H1 (cell line): ENCODE results near the gene FAR2. TPM values are rescaled to one million over a fixed set of nuclear protein-coding genes. Genes with fewer than 3 reads are reported as not detected.

Source experiments
- CTCF ChIA-PET: fragments of 300-600 bp; sonication (Branson Sonifier 250); formaldehyde crosslinking; loops from one replicate; lab custom pipeline; 2021; ENCODE audit not compliant: partially characterized antibody; lab: Charles Lee
- POLR2A ChIA-PET: fragments of 300-600 bp; sonication (Branson Sonifier 250); formaldehyde crosslinking; loops from one replicate; lab custom pipeline; 2021; ENCODE audit warnings: inconsistent platforms; ENCODE audit not compliant: partially characterized antibody; lab: Charles Lee
- DNase-seq, 2 experiments: peaks; one replicate each; pipeline versions ENCODE4 v3.0.0 to v3.0.0-alpha.2; 2010 to 2022; ENCODE audit warnings: low spot score in 2 of 2, low read depth in 1 of 2, mixed read lengths in 1 of 2
- FAIRE-seq: peaks from 2 replicates; lab custom pipeline; 2011; peaks lifted over from hg19 to GRCh38; lab: Jason Lieb, UNC
- H2AFZ ChIP-seq: 2 replicates; pipeline ENCODE4 v1.8.1; 2012; ENCODE audit warnings: low read length, inconsistent platforms
- H2AK5ac ChIP-seq: 2 replicates; pipeline ENCODE4 v1.6.1; 2013; ENCODE audit warnings: low read depth, low read length
- H2BK120ac ChIP-seq: replicated peaks from 2 replicates; pipeline ENCODE3; 2013; ENCODE audit warnings: low read depth, low read length, inconsistent platforms
- H2BK12ac ChIP-seq: 2 replicates; pipeline ENCODE4 v1.6.1; 2013; ENCODE audit warnings: low read depth, low read length
- H2BK15ac ChIP-seq: 2 replicates; pipeline ENCODE4 v1.6.1; 2013; ENCODE audit warnings: low read length
- H2BK20ac ChIP-seq: 2 replicates; pipeline ENCODE4 v1.6.1; 2013; ENCODE audit warnings: low read length
- H2BK5ac ChIP-seq: 2 replicates; pipeline ENCODE4 v1.6.1; 2013; ENCODE audit warnings: low read depth, low read length
- H3K14ac ChIP-seq: 2 replicates; pipeline ENCODE4 v1.6.1; 2013; ENCODE audit warnings: inconsistent platforms; ENCODE audit not compliant: insufficient read length
- H3K18ac ChIP-seq: 2 replicates; pipeline ENCODE4 v1.6.1; 2013; ENCODE audit warnings: low read length; ENCODE audit errors: extremely low read depth
- H3K23ac ChIP-seq: 2 replicates; pipeline ENCODE4 v1.6.1; 2013; ENCODE audit warnings: inconsistent platforms; ENCODE audit not compliant: insufficient read length
- H3K23me2 ChIP-seq: 2 replicates; pipeline ENCODE4 v1.6.1; 2013; ENCODE audit warnings: low read depth, low read length
- H3K27ac ChIP-seq: 2 replicates; pipeline ENCODE4 v1.6.1; 2011; ENCODE audit warnings: low read depth, low read length, inconsistent platforms
- H3K27me3 ChIP-seq, 4 experiments: replicated peaks in 1 of 4; 1 replicate in 1 of 4; 2 replicates in 3 of 4; pipeline versions ENCODE4 v1.6.1 to v1.8.1; 2011 to 2013; ENCODE audit warnings: low read length in 3 of 4, mild to moderate bottlenecking in 3 of 4, inconsistent platforms in 2 of 4, mixed read lengths in 2 of 4, moderate library complexity in 1 of 4; ENCODE audit not compliant: control insufficient read depth in 3 of 4, insufficient read depth in 3 of 4; ENCODE audit errors: extremely low read depth in 1 of 4
- H3K36me3 ChIP-seq, 4 experiments: 2 replicates each; pipeline versions ENCODE4 v1.6.1 to v1.8.1; 2011 to 2013; ENCODE audit warnings: mild to moderate bottlenecking in 4 of 4, low read length in 3 of 4, moderate library complexity in 2 of 4, control low read depth in 1 of 4, inconsistent platforms in 1 of 4; ENCODE audit not compliant: insufficient read depth in 4 of 4, control insufficient read depth in 2 of 4
- H3K4ac ChIP-seq: replicated peaks from 2 replicates; pipeline ENCODE3; 2013; ENCODE audit warnings: low read length, low read depth, mixed read lengths, inconsistent platforms; ENCODE audit not compliant: insufficient read length
- H3K4me1 ChIP-seq, 4 experiments: replicated peaks in 1 of 4; 1 replicate in 1 of 4; 2 replicates in 3 of 4; pipeline versions ENCODE4 v1.6.1 to v1.8.1; 2011 to 2013; ENCODE audit warnings: low read length in 3 of 4, inconsistent platforms in 2 of 4, mixed read lengths in 1 of 4; ENCODE audit not compliant: insufficient read depth in 4 of 4, control insufficient read depth in 3 of 4
- H3K4me2 ChIP-seq, 2 experiments: 2 replicates each; pipeline versions ENCODE4 v1.6.1 to v1.8.1; 2011 to 2013; ENCODE audit warnings: low read depth in 2 of 2, low read length in 2 of 2, control low read depth in 1 of 2, inconsistent platforms in 1 of 2, mild to moderate bottlenecking in 1 of 2; ENCODE audit not compliant: insufficient read depth in 1 of 2
- H3K4me3 ChIP-seq, 4 experiments: fragments of 200-600, 300-600 bp in 1 of 4; sonication (generic), shearing (Covaris generic), sonication (Bioruptor Twin) in 1 of 4; 2 replicates each; pipeline versions ENCODE4 v1.5.1 to v1.8.1; 2011 to 2016; ENCODE audit warnings: low read length in 4 of 4, low read depth in 3 of 4, control low read depth in 2 of 4, inconsistent platforms in 2 of 4, mild to moderate bottlenecking in 2 of 4, mixed read lengths in 1 of 4, moderate library complexity in 1 of 4; ENCODE audit not compliant: insufficient read depth in 2 of 4; ENCODE audit errors: extremely low read depth in 1 of 4
- H3K56ac ChIP-seq: replicated peaks from 2 replicates; pipeline ENCODE3; 2013; ENCODE audit warnings: low read depth, mild to moderate bottlenecking, mixed read lengths, low read length, inconsistent platforms; ENCODE audit not compliant: insufficient read length
- H3K79me1 ChIP-seq: 2 replicates; pipeline ENCODE4 v1.6.1; 2013; ENCODE audit warnings: low read depth, low read length, control low read depth
- H3K79me2 ChIP-seq, 2 experiments: 2 replicates each; pipeline versions ENCODE4 v1.6.1 to v1.8.1; 2012 to 2013; ENCODE audit warnings: low read length in 2 of 2, mild to moderate bottlenecking in 2 of 2, inconsistent platforms in 1 of 2; ENCODE audit not compliant: insufficient read depth in 2 of 2, control insufficient read depth in 1 of 2
- H3K9ac ChIP-seq, 4 experiments: replicated peaks in 1 of 4; 1 replicate in 1 of 4; 2 replicates in 3 of 4; pipeline versions ENCODE4 v1.6.1 to v1.8.1; 2011 to 2013; ENCODE audit warnings: low read depth in 3 of 4, low read length in 3 of 4, control low read depth in 2 of 4, mild to moderate bottlenecking in 2 of 4, moderate library complexity in 2 of 4, inconsistent platforms in 1 of 4; ENCODE audit errors: extremely low read depth in 1 of 4
- H3K9me3 ChIP-seq, 2 experiments: 2 replicates each; pipeline versions ENCODE4 v1.6.1 to v1.8.1; 2012 to 2013; ENCODE audit warnings: mild to moderate bottlenecking in 2 of 2, moderate library complexity in 2 of 2, control low read depth in 1 of 2, inconsistent platforms in 1 of 2, low read depth in 1 of 2, low read length in 1 of 2, mixed read lengths in 1 of 2; ENCODE audit not compliant: insufficient read depth in 2 of 2
- H4K20me1 ChIP-seq, 2 experiments: replicated peaks in 1 of 2; 2 replicates each; pipeline versions ENCODE3 to v1.8.1; 2011 to 2013; ENCODE audit warnings: inconsistent platforms in 2 of 2, low read length in 2 of 2, mild to moderate bottlenecking in 1 of 2; ENCODE audit not compliant: insufficient read depth in 2 of 2, control insufficient read depth in 1 of 2
- H4K5ac ChIP-seq: 2 replicates; pipeline ENCODE4 v1.6.1; 2013; ENCODE audit warnings: low read length, low read depth, mixed read lengths, inconsistent platforms; ENCODE audit not compliant: insufficient read length
- H4K8ac ChIP-seq: 2 replicates; pipeline ENCODE4 v1.8.0; 2013; ENCODE audit warnings: mild to moderate bottlenecking, moderate library complexity, low read length, inconsistent platforms; ENCODE audit not compliant: insufficient read depth; ENCODE audit errors: extremely low read depth
- H4K91ac ChIP-seq: replicated peaks from 2 replicates; pipeline ENCODE3; 2013; ENCODE audit warnings: low read length, mixed read lengths, inconsistent platforms; ENCODE audit not compliant: insufficient read length
- ASH2L ChIP-seq: fragments of 200-600, 300-600 bp; sonication (generic); IDR thresholded peaks from one replicate; pipeline ENCODE4 v1.7.1; 2017; ENCODE audit warnings: low read length
- CBX5 ChIP-seq: fragments of 300-800, 300-1000 bp; sonication (generic); IDR thresholded peaks from 2 replicates; pipeline ENCODE4 v1.7.1; 2016; ENCODE audit warnings: antibody characterized with exemption, low read length, low read depth
- CBX8 ChIP-seq: fragments of 300-800, 300-1000 bp; sonication (generic); IDR thresholded peaks from 2 replicates; pipeline ENCODE4 v1.7.1; 2016; ENCODE audit warnings: low read depth, low read length, borderline replicate concordance
- EP300 ChIP-seq, 2 experiments: IDR thresholded peaks; 1 replicate in 1 of 2; 2 replicates in 1 of 2; pipeline ENCODE4 v1.6.1; 2011 to 2012; ENCODE audit warnings: low read depth in 2 of 2, low read length in 2 of 2, mild to moderate bottlenecking in 2 of 2, borderline replicate concordance in 1 of 2, inconsistent platforms in 1 of 2, moderate library complexity in 1 of 2
- GABPA ChIP-seq: IDR thresholded peaks from 2 replicates; pipeline ENCODE4 v1.6.1; 2011; ENCODE audit warnings: mild to moderate bottlenecking, low read length, moderate library complexity, borderline replicate concordance; ENCODE audit not compliant: insufficient read depth
- KDM5A ChIP-seq: fragments of 200-600 bp; IDR thresholded peaks from 2 replicates; pipeline ENCODE4 v1.7.1; 2012; ENCODE audit warnings: mild to moderate bottlenecking, low read length, inconsistent platforms, mixed read lengths
- PHF8 ChIP-seq: fragments of 200-600 bp; sonication (generic); conservative IDR thresholded peaks from 2 replicates; pipeline ENCODE4 v1.7.1; 2012; ENCODE audit warnings: low read depth, mild to moderate bottlenecking, inconsistent platforms, low read length, moderate library complexity
- RXRA ChIP-seq: IDR thresholded peaks from 2 replicates; pipeline ENCODE4 v1.6.1; 2011; ENCODE audit warnings: low read depth, mild to moderate bottlenecking, low read length, moderate library complexity; ENCODE audit not compliant: insufficient read depth
- SIN3A ChIP-seq, 2 experiments: IDR thresholded peaks in 1 of 2; conservative IDR thresholded peaks in 1 of 2; 2 replicates each; pipeline ENCODE4 v1.6.1; 2011 to 2012; ENCODE audit warnings: low read length in 2 of 2, improper control_type of control experiment in 1 of 2, low read depth in 1 of 2, mild to moderate bottlenecking in 1 of 2
- SIRT6 ChIP-seq: IDR thresholded peaks from one replicate; pipeline ENCODE4 v1.7.1; 2012; ENCODE audit warnings: low read length, inconsistent platforms
- SP2 ChIP-seq: IDR thresholded peaks from 2 replicates; pipeline ENCODE4 v1.6.1; 2012; ENCODE audit warnings: mild to moderate bottlenecking, low read length, inconsistent platforms
- YY1 ChIP-seq: IDR thresholded peaks from 2 replicates; pipeline ENCODE4 v1.6.1; 2011; ENCODE audit warnings: low read depth, mild to moderate bottlenecking, low read length
- WGBS, 2 experiments: shearing (Covaris generic) in 1 of 2; methylation state at CpG; one replicate each; pipeline versions ENCODE4 v1.1.6 to v1.1.7; 2013 to 2015; ENCODE audit warnings: low lambda C conversion rate in 2 of 2, mixed read lengths in 2 of 2, inconsistent platforms in 1 of 2, low coverage in 1 of 2, missing lambda C conversion rate in 1 of 2; ENCODE audit not compliant: insufficient replicate concordance in 2 of 2, insufficient coverage in 1 of 2, insufficient read length in 1 of 2; ENCODE audit errors: extremely low coverage in 1 of 2, missing lambda C conversion rate in 1 of 2; 5-methylcytosine and 5-hydroxymethylcytosine counted together
- polyA plus RNA-seq, 7 experiments: library from polyadenylated mRNA; depleted of rRNA in 3 of 7; stranded (reverse) in 5 of 7; unstranded in 2 of 7; fragments of >200 nt in 5 of 7; fragments of 200-250 nt in 2 of 7; gene quantifications; 1 replicate in 5 of 7; 2 replicates in 1 of 7; 4 replicates in 1 of 7; pipeline versions ENCODE4 v1.2.1 to v1.2.3, GENCODE V29; 2011 to 2013; ENCODE audit warnings: missing spikeins in 2 of 7, mixed read lengths in 2 of 7
- total RNA-seq: library from RNA; stranded (reverse); fragmentation: NEBNext Ultra II Directional; extraction: Animal tissue kit (Norgen Biotek cat#: 25700); gene quantifications from 2 replicates; pipeline ENCODE4 v1.2.1, GENCODE V29; 2021

The FAR2 gene
- total and polyA plus RNA-seq, 2 of the 8 experiments (the other 6 are each of a cell fraction or from before 2014, with no cell fraction given) = 24.0 to 24.1 TPM

GRCh38 chr12:29333178-29333577, 184.1 kb downstream of the FAR2 start:
- no peak overlapping the region for H2BK5ac ChIP-seq
- no peak overlapping the region for H4K5ac ChIP-seq
- CTCF ChIA-PET = no interaction called here
- no peak overlapping the region for H2AK5ac ChIP-seq
- 0% methylated on average over 1 of the region's 1 CpG; no CpG with 5 or more reads in 1 of the 2 experiments for WGBS, 2 experiments
- no peak overlapping the region for H3K23ac ChIP-seq
- H3K4me3 ChIP-seq = no peak overlapping the region
- H3K56ac ChIP-seq = no peak overlapping the region
- no peak overlapping the region for H4K91ac ChIP-seq
- no peak overlapping the region for H3K4ac ChIP-seq
- DNase-seq = no peak
- H3K23me2 ChIP-seq = no peaks in the 10 kb centered on the region
- H3K79me1 ChIP-seq = no peaks in the 10 kb centered on the region
- POLR2A ChIA-PET = interaction anchor here (1.0 kb wide), 1 partner anchor 14 kb away, joined by 3 read pairs; no protein-coding TSS in a partner anchor
- no peak overlapping the region for H3K18ac ChIP-seq
- no peak overlapping the region for H2BK120ac ChIP-seq
- H2AFZ ChIP-seq = no peak overlapping the region
- H2BK12ac ChIP-seq = no peak overlapping the region
- H4K20me1 ChIP-seq = no peaks in the 10 kb centered on the region
- H2BK20ac ChIP-seq = no peak overlapping the region
- H4K8ac ChIP-seq = no peak overlapping the region
- H3K9me3 ChIP-seq = no peaks in the 10 kb centered on the region
- H3K36me3 ChIP-seq = peaks cover 0 to 3% (median 0%) of the 10 kb centered on the region in 4 experiments; a peak in 1 of 8 replicates
- H3K4me1 ChIP-seq = no peaks in the 10 kb centered on the region
- H2BK15ac ChIP-seq = no peak overlapping the region
- no peak overlapping the region for H3K9ac ChIP-seq
- no peak for FAIRE-seq
- no peak overlapping the region for H3K14ac ChIP-seq
- no peak for TF ChIP-seq YY1
- TF ChIP-seq CBX8 = no peak
- no peak for TF ChIP-seq CBX5
- TF ChIP-seq GABPA = no peak
- no peak for TF ChIP-seq KDM5A
- TF ChIP-seq PHF8 = no peak
- no peak for TF ChIP-seq RXRA
- TF ChIP-seq SP2 = no peak
- TF ChIP-seq ASH2L = no peak
- TF ChIP-seq SIN3A (conservative IDR thresholded peaks at IDR 0.05 in 1 of 2, IDR thresholded peaks at IDR 0.05 in 1 of 2; ENCODE audit: low read depth in 1 of 2, low read length in 2 of 2) = no peak
- no peak for TF ChIP-seq EP300 (IDR thresholded peaks at IDR 0.05; ENCODE audit: borderline replicate concordance in 1 of 2, low read depth in 2 of 2, low read length in 2 of 2)
- no peak for TF ChIP-seq SIRT6
- no peaks in the 10 kb centered on the region for H3K27me3 ChIP-seq
- no peak overlapping the region for H3K27ac ChIP-seq
- no peak overlapping the region for H3K4me2 ChIP-seq
- no peaks in the 10 kb centered on the region for H3K79me2 ChIP-seq
